HepG2 (cell line): Measurements from ENCODE around the gene RESP18.

ENCODE experiments used
- CREB1 ChIP-seq, 2 experiments: fragments of 450-650 bp in 1 of 2; IDR thresholded peaks; 2 replicates each; pipeline ENCODE4 v1.6.1; 2016 to 2017; ENCODE audit warnings: control low read depth in 1 of 2, mild to moderate bottlenecking in 1 of 2, missing compliant biosample characterization in 1 of 2, missing genetic modification characterization in 1 of 2
- KDM5A ChIP-seq: fragments of 200-600 bp; sonication (generic); IDR thresholded peaks from 2 replicates; pipeline ENCODE4 v1.7.0; 2018; ENCODE audit warnings: antibody characterized with exemption, mild to moderate bottlenecking, low read length, borderline replicate concordance
- PAWR ChIP-seq: sonication (generic); formaldehyde crosslinking; IDR thresholded peaks from 2 replicates; pipeline ENCODE4 v1.4.0; 2020; ENCODE audit warnings: missing genetic modification reagents, mild to moderate bottlenecking, borderline replicate concordance
- TCF7 ChIP-seq: sonication (generic); IDR thresholded peaks from 2 replicates; pipeline ENCODE4 v1.6.1; 2016; ENCODE audit warnings: antibody characterized with exemption, low read depth
- ZNF136 ChIP-seq: sonication (generic); formaldehyde crosslinking; IDR thresholded peaks from 2 replicates; pipeline ENCODE4 v1.8.1; 2022; ENCODE audit warnings: low read depth, mild to moderate bottlenecking, moderate library complexity, missing genetic modification reagents
- TF ChIP-seq, protein P1 (sequence below): sonication (generic); formaldehyde crosslinking; IDR thresholded peaks from 2 replicates; pipeline ENCODE4 v1.5.0; 2020; ENCODE audit warnings: mild to moderate bottlenecking, missing genetic modification reagents, moderate library complexity
- TF ChIP-seq, protein P2 (sequence below): sonication (generic); formaldehyde crosslinking; IDR thresholded peaks from 2 replicates; pipeline ENCODE4 v1.9.0; 2021; ENCODE audit warnings: missing genetic modification reagents, mild to moderate bottlenecking, borderline replicate concordance

- no peak for TF ChIP-seq KDM5A
- no peak for TF ChIP-seq CREB1 (IDR thresholded peaks at IDR 0.05)
- no peak for TF ChIP-seq CREB1 (CRISPR knock-in tag; IDR thresholded peaks at IDR 0.05)
- TF ChIP-seq ZNF136 (CRISPR knock-in tag): no peak
- TF ChIP-seq, protein P1, sequence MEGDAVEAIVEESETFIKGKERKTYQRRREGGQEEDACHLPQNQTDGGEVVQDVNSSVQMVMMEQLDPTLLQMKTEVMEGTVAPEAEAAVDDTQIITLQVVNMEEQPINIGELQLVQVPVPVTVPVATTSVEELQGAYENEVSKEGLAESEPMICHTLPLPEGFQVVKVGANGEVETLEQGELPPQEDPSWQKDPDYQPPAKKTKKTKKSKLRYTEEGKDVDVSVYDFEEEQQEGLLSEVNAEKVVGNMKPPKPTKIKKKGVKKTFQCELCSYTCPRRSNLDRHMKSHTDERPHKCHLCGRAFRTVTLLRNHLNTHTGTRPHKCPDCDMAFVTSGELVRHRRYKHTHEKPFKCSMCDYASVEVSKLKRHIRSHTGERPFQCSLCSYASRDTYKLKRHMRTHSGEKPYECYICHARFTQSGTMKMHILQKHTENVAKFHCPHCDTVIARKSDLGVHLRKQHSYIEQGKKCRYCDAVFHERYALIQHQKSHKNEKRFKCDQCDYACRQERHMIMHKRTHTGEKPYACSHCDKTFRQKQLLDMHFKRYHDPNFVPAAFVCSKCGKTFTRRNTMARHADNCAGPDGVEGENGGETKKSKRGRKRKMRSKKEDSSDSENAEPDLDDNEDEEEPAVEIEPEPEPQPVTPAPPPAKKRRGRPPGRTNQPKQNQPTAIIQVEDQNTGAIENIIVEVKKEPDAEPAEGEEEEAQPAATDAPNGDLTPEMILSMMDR: no peak
- TF ChIP-seq PAWR: no peak
- TF ChIP-seq, protein P2, sequence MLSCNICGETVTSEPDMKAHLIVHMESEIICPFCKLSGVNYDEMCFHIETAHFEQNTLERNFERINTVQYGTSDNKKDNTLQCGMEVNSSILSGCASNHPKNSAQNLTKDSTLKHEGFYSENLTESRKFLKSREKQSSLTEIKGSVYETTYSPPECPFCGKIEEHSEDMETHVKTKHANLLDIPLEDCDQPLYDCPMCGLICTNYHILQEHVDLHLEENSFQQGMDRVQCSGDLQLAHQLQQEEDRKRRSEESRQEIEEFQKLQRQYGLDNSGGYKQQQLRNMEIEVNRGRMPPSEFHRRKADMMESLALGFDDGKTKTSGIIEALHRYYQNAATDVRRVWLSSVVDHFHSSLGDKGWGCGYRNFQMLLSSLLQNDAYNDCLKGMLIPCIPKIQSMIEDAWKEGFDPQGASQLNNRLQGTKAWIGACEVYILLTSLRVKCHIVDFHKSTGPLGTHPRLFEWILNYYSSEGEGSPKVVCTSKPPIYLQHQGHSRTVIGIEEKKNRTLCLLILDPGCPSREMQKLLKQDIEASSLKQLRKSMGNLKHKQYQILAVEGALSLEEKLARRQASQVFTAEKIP: no peak
- no peak for TF ChIP-seq TCF7
Measured at GRCh38 chr2:219325657-219326315, 6.8 kb downstream of the RESP18 start.
